IMR-90 (cell line): ENCODE results near the gene RAD51B. TPM values are rescaled to one million over a fixed set of nuclear protein-coding genes. Genes with fewer than 3 reads are reported as not detected.

Experiments
- ATAC-seq: fragments of 200-7000 bp; cut with Tn5 transposase; 2 replicates; pipeline ENCODE4 v1.9.1; 2020; ENCODE audit warnings: low read depth, mild to moderate bottlenecking, moderate library complexity
- BruUV-seq: library from RNA; stranded (reverse); fragments of 400-500 nt; replicated peaks from 2 replicates; lab custom pipeline; 2021; lab: Mats Ljungman, UMichigan
- CTCF ChIA-PET: fragments of 300-600 bp; formaldehyde crosslinking; extraction: SDS; loops from one replicate; lab custom pipeline; 2021; ENCODE audit warnings: antibody characterized with exemption; lab: Yijun Ruan, JAX
- POLR2A ChIA-PET: fragments of 300-600 bp; sonication (Branson Sonifier 250); formaldehyde crosslinking; loops from one replicate; lab custom pipeline; 2022; ENCODE audit warnings: antibody characterized with exemption; ENCODE audit not compliant: unreplicated experiment; lab: Charles Lee
- DNase-seq: peaks from one replicate; pipeline ENCODE4 v3.0.0; 2013
- H2AFZ ChIP-seq: replicated peaks from 2 replicates; pipeline ENCODE3; 2013; ENCODE audit warnings: low read length, mild to moderate bottlenecking; ENCODE audit not compliant: poor library complexity
- H2AK5ac ChIP-seq: 2 replicates; pipeline ENCODE4 v1.6.1; 2013; ENCODE audit warnings: low read depth, low read length, inconsistent platforms
- H2AK9ac ChIP-seq: replicated peaks from 2 replicates; pipeline ENCODE3; 2013; ENCODE audit warnings: mild to moderate bottlenecking, low read depth, low read length, moderate library complexity; ENCODE audit not compliant: poor library complexity
- H2BK120ac ChIP-seq: 2 replicates; pipeline ENCODE4 v1.6.1; 2013; ENCODE audit warnings: low read depth, low read length, inconsistent platforms
- H2BK15ac ChIP-seq: 3 replicates; pipeline ENCODE4 v1.6.1; 2013; ENCODE audit warnings: low read depth, low read length, inconsistent platforms
- H2BK20ac ChIP-seq: 2 replicates; pipeline ENCODE4 v1.6.1; 2013; ENCODE audit warnings: low read depth, mild to moderate bottlenecking, inconsistent platforms, low read length, moderate library complexity
- H2BK5ac ChIP-seq: 2 replicates; pipeline ENCODE4 v1.6.1; 2013; ENCODE audit warnings: mild to moderate bottlenecking, low read depth, low read length, inconsistent platforms; ENCODE audit not compliant: poor library complexity, severe bottlenecking
- H3K14ac ChIP-seq: replicated peaks from 2 replicates; pipeline ENCODE4 v1.6.1; 2013; ENCODE audit warnings: low read depth, low read length, inconsistent platforms
- H3K18ac ChIP-seq: 2 replicates; pipeline ENCODE4 v1.6.1; 2013; ENCODE audit warnings: low read depth, low read length, control low read depth
- H3K23ac ChIP-seq: 2 replicates; pipeline ENCODE4 v1.6.1; 2013; ENCODE audit warnings: low read depth, low read length, inconsistent platforms
- H3K27ac ChIP-seq: 2 replicates; pipeline ENCODE4 v1.5.1; 2013; ENCODE audit warnings: mild to moderate bottlenecking, control low read depth, low read length; ENCODE audit not compliant: insufficient read depth
- H3K27me3 ChIP-seq: 2 replicates; pipeline ENCODE4 v1.6.1; 2013; ENCODE audit warnings: low read length; ENCODE audit not compliant: control insufficient read depth, insufficient read depth
- H3K36me3 ChIP-seq: 2 replicates; pipeline ENCODE4 v1.6.1; 2013; ENCODE audit warnings: low read length, mixed read lengths; ENCODE audit not compliant: control insufficient read depth, insufficient read depth
- H3K4ac ChIP-seq: 2 replicates; pipeline ENCODE4 v1.6.1; 2013; ENCODE audit warnings: low read depth, low read length, inconsistent platforms
- H3K4me1 ChIP-seq: 2 replicates; pipeline ENCODE4 v1.6.1; 2013; ENCODE audit warnings: low read length, mixed read lengths; ENCODE audit not compliant: control insufficient read depth, insufficient read depth
- H3K4me2 ChIP-seq: 2 replicates; pipeline ENCODE4 v1.6.1; 2013; ENCODE audit warnings: low read depth, mild to moderate bottlenecking, control low read depth, low read length, moderate library complexity
- H3K4me3 ChIP-seq: 2 replicates; pipeline ENCODE4 v1.5.1; 2013; ENCODE audit warnings: low read depth, mild to moderate bottlenecking, control low read depth, low read length, moderate library complexity; ENCODE audit not compliant: insufficient read depth
- H3K56ac ChIP-seq: 2 replicates; pipeline ENCODE4 v1.6.1; 2013; ENCODE audit warnings: low read length, inconsistent platforms; ENCODE audit not compliant: insufficient read depth; ENCODE audit errors: extremely low read depth
- H3K79me1 ChIP-seq, 2 experiments: 2 replicates each; pipeline ENCODE4 v1.6.1; 2013; ENCODE audit warnings: low read length in 2 of 2, inconsistent platforms in 1 of 2, low read depth in 1 of 2
- H3K9ac ChIP-seq: 2 replicates; pipeline ENCODE4 v1.6.1; 2013; ENCODE audit warnings: low read depth, low read length, control low read depth
- H3K9me1 ChIP-seq: 2 replicates; pipeline ENCODE4 v1.6.1; 2013; ENCODE audit warnings: low read length, inconsistent platforms; ENCODE audit not compliant: insufficient read depth
- H3K9me3 ChIP-seq: 2 replicates; pipeline ENCODE4 v1.6.1; 2013; ENCODE audit warnings: low read length; ENCODE audit not compliant: control insufficient read depth, insufficient read depth
- H4K20me1 ChIP-seq: 2 replicates; pipeline ENCODE4 v1.6.1; 2013; ENCODE audit warnings: low read length, inconsistent platforms; ENCODE audit not compliant: insufficient read depth
- H4K5ac ChIP-seq: 2 replicates; pipeline ENCODE4 v1.6.1; 2013; ENCODE audit warnings: mild to moderate bottlenecking, low read depth, low read length, control low read depth
- H4K8ac ChIP-seq, 2 experiments: 2 replicates each; pipeline ENCODE4 v1.6.1; 2013; ENCODE audit warnings: low read depth in 2 of 2, low read length in 2 of 2, control low read depth in 1 of 2, inconsistent platforms in 1 of 2
- H4K91ac ChIP-seq: 2 replicates; pipeline ENCODE4 v1.6.1; 2013; ENCODE audit warnings: low read depth, low read length, inconsistent platforms; ENCODE audit not compliant: insufficient read depth
- BHLHE40 ChIP-seq: fragments of 150-350 bp; IDR thresholded peaks from 2 replicates; pipeline ENCODE4 v1.6.1; 2016; ENCODE audit warnings: mild to moderate bottlenecking, low read depth, low read length
- CHD1 ChIP-seq: IDR thresholded peaks from 2 replicates; pipeline ENCODE4 v1.6.1; 2012; ENCODE audit warnings: low read depth, low read length, improper control_type of control experiment
- FOS ChIP-seq: fragments of 150-350 bp; IDR thresholded peaks from 2 replicates; pipeline ENCODE4 v1.6.1; 2016; ENCODE audit warnings: low read depth, low read length
- MAFK ChIP-seq: IDR thresholded peaks from 2 replicates; pipeline ENCODE4 v1.6.1; 2012; ENCODE audit warnings: low read depth, low read length, improper control_type of control experiment
- MAZ ChIP-seq: IDR thresholded peaks from 2 replicates; pipeline ENCODE4 v1.6.1; 2012; ENCODE audit warnings: low read depth, mild to moderate bottlenecking, low read length, improper control_type of control experiment, moderate library complexity, borderline replicate concordance
- MXI1 ChIP-seq: IDR thresholded peaks from 2 replicates; pipeline ENCODE4 v1.6.1; 2012; ENCODE audit warnings: low read depth, mild to moderate bottlenecking, low read length, moderate library complexity, borderline replicate concordance
- NFE2L2 ChIP-seq: fragments of 150-350 bp; IDR thresholded peaks from 2 replicates; pipeline ENCODE4 v1.6.1; 2016; ENCODE audit warnings: low read depth, mild to moderate bottlenecking, low read length
- POLR2A ChIP-seq: IDR thresholded peaks from 2 replicates; pipeline ENCODE4 v1.6.1; 2012; ENCODE audit warnings: mild to moderate bottlenecking, low read depth, low read length
- RAD21 ChIP-seq: IDR thresholded peaks from 2 replicates; pipeline ENCODE4 v1.6.1; 2012; ENCODE audit warnings: low read length, improper control_type of control experiment
- RFX5 ChIP-seq: IDR thresholded peaks from 2 replicates; pipeline ENCODE4 v1.8.0; 2012; ENCODE audit warnings: low read depth, mild to moderate bottlenecking, low read length, moderate library complexity
- SMC3 ChIP-seq: fragments of 150-350 bp; IDR thresholded peaks from 2 replicates; pipeline ENCODE4 v1.6.1; 2016; ENCODE audit warnings: low read depth, mild to moderate bottlenecking, antibody characterized with exemption, low read length, moderate library complexity
- USF2 ChIP-seq: fragments of 150-350 bp; IDR thresholded peaks from 2 replicates; pipeline ENCODE4 v1.6.1; 2017; ENCODE audit warnings: mild to moderate bottlenecking, antibody characterized with exemption, low read length, low read depth
- WGBS, 2 experiments: methylation state at CpG; one replicate each; pipeline versions ENCODE4 v1.1.5 to v1.1.7; 2013; ENCODE audit warnings: missing lambda C conversion rate in 2 of 2; ENCODE audit not compliant: insufficient read length in 1 of 2; ENCODE audit errors: extremely low coverage in 2 of 2; 5-methylcytosine and 5-hydroxymethylcytosine counted together
- dilution Hi-C: fragments of 300-500 bp; cut with HindIII; formaldehyde crosslinking; loops from one replicate; pipeline ENCODE4 v1.14.3; 2018; ENCODE audit warnings: low sequenced_read_pairs; ENCODE audit not compliant: unreplicated experiment
- in situ Hi-C: fragments of 300-500 bp; cut with MboI; formaldehyde crosslinking; loops from 3 replicates; pipeline ENCODE4 v1.14.3; 2019; ENCODE audit warnings: low sequenced_read_pairs, inconsistent platforms, mixed read lengths
- intact Hi-C: fragments of 100-400 bp; cut with micrococcal nuclease; formaldehyde crosslinking; loops from 2 replicates; pipeline ENCODE4 v1.10.0; 2022
- polyA plus RNA-seq, 3 experiments: library from polyadenylated mRNA; depleted of rRNA; stranded (reverse); fragments of >200 nt; gene quantifications; 2 replicates each; pipeline ENCODE4 v1.2.3, GENCODE V29; 2012; ENCODE audit warnings: low replicate concordance in 1 of 3
- total RNA-seq: library from RNA; depleted of rRNA; stranded (reverse); fragments of >200 nt; gene quantifications from 2 replicates; pipeline ENCODE4 v1.2.3, GENCODE V29; 2012
- TF ChIP-seq, protein P1 (sequence below): conservative IDR thresholded peaks from 2 replicates; pipeline ENCODE4 v1.5.1; 2012; ENCODE audit warnings: mild to moderate bottlenecking, low read depth, low read length, improper control_type of control experiment
- TF ChIP-seq, protein P2 (sequence below): fragments of 150-350 bp; IDR thresholded peaks from 2 replicates; pipeline ENCODE4 v1.6.1; 2016; ENCODE audit warnings: low read depth, mild to moderate bottlenecking, low read length, moderate library complexity, borderline replicate concordance

RAD51B gene
- total and polyA plus RNA-seq, 2 of the 4 experiments (the other 2 are of a cell fraction), result 5.1 to 18.8 TPM

- no peak overlapping the region for H2BK5ac ChIP-seq
- H2BK20ac ChIP-seq, result peak overlapping the region; percentile 9; the same call in 1 of the 2 replicates
- H3K4me3 ChIP-seq, result no peak overlapping the region
- no peak overlapping the region for H3K23ac ChIP-seq
- CTCF ChIA-PET, result no interaction called here
- no peak overlapping the region for H2AK5ac ChIP-seq
- no peak overlapping the region for H2BK120ac ChIP-seq
- POLR2A ChIA-PET, result interaction anchor here (0.6 kb wide), 1 partner anchor 460 kb away, joined by 3 read pairs; no protein-coding TSS in a partner anchor
- no peak overlapping the region for H3K14ac ChIP-seq
- no TSS peak for BruUV-seq
- intact Hi-C loops, result no loop called here
- TF ChIP-seq MAZ, result no peak
- no peak for TF ChIP-seq SMC3
- TF ChIP-seq, protein P1, sequence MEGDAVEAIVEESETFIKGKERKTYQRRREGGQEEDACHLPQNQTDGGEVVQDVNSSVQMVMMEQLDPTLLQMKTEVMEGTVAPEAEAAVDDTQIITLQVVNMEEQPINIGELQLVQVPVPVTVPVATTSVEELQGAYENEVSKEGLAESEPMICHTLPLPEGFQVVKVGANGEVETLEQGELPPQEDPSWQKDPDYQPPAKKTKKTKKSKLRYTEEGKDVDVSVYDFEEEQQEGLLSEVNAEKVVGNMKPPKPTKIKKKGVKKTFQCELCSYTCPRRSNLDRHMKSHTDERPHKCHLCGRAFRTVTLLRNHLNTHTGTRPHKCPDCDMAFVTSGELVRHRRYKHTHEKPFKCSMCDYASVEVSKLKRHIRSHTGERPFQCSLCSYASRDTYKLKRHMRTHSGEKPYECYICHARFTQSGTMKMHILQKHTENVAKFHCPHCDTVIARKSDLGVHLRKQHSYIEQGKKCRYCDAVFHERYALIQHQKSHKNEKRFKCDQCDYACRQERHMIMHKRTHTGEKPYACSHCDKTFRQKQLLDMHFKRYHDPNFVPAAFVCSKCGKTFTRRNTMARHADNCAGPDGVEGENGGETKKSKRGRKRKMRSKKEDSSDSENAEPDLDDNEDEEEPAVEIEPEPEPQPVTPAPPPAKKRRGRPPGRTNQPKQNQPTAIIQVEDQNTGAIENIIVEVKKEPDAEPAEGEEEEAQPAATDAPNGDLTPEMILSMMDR, result no peak
- TF ChIP-seq FOS, result no peak
- TF ChIP-seq, protein P2, sequence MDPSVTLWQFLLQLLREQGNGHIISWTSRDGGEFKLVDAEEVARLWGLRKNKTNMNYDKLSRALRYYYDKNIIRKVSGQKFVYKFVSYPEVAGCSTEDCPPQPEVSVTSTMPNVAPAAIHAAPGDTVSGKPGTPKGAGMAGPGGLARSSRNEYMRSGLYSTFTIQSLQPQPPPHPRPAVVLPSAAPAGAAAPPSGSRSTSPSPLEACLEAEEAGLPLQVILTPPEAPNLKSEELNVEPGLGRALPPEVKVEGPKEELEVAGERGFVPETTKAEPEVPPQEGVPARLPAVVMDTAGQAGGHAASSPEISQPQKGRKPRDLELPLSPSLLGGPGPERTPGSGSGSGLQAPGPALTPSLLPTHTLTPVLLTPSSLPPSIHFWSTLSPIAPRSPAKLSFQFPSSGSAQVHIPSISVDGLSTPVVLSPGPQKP, result no peak
- TF ChIP-seq USF2, result no peak
- TF ChIP-seq MAFK, result no peak
- no peak for TF ChIP-seq POLR2A
- TF ChIP-seq CHD1, result no peak
- no peak for TF ChIP-seq BHLHE40
- no peak for TF ChIP-seq MXI1
- TF ChIP-seq NFE2L2, result no peak
- no peak for TF ChIP-seq RAD21
- no peak for TF ChIP-seq RFX5
- peaks cover 23% of the 10 kb centered on the region for H3K9me1 ChIP-seq
- 73% methylated on average over 2 of the region's 4 CpGs; no CpG with 5 or more reads in 1 of the 2 experiments for WGBS, 2 experiments
- H4K20me1 ChIP-seq, result no peaks in the 10 kb centered on the region
- peaks cover 34% of the 10 kb centered on the region for H3K4me1 ChIP-seq
- no peak overlapping the region for H4K5ac ChIP-seq
- no peaks in the 10 kb centered on the region for H3K27me3 ChIP-seq
- H3K36me3 ChIP-seq, result no peaks in the 10 kb centered on the region
- no peak overlapping the region; the same call in 1 of the 2 replicates for H3K4ac ChIP-seq
- H3K56ac ChIP-seq, result no peak overlapping the region
- H3K4me2 ChIP-seq, result no peak overlapping the region
- no peak overlapping the region for H3K9ac ChIP-seq
- no peak for ATAC-seq
- in situ Hi-C loops, result no loop called here
- no peaks in the 10 kb centered on the region for H3K9me3 ChIP-seq
- no peak for DNase-seq
- no peak overlapping the region for H4K91ac ChIP-seq
- dilution Hi-C loops, result no loop called here
- H4K8ac ChIP-seq, result no peak overlapping the region
- H3K79me1 ChIP-seq, result peaks cover 0 to 7% of the 10 kb centered on the region in 2 experiments; a peak in 1 of 4 replicates
- no peak overlapping the region for H2AFZ ChIP-seq
- no peak overlapping the region for H3K18ac ChIP-seq
- no peak overlapping the region for H2BK15ac ChIP-seq
- no peak overlapping the region for H2AK9ac ChIP-seq
- H3K27ac ChIP-seq, result no peak overlapping the region
Measured at GRCh38 chr14:68401855-68402254, 582.3 kb downstream of the RAD51B start.
